ENCODE data around the gene TOX2. TPM values are rescaled to one million over a fixed set of nuclear protein-coding genes. Genes with fewer than 3 reads are reported as not detected.

The TOX2 gene
- total RNA-seq, 1 donor from 2014 or later: not detected

GRCh38 chr20:44019638-44020335 lies 105.1 kb downstream of the TOX2 start:
- DNase-seq (ENCODE audit: low read depth): peak; percentile 25

- DNase-seq (ENCODE audit: low read depth): no peak
Observed at GRCh38 chr20:44020406-44021148, 105.9 kb downstream of the TOX2 start.

- no peak for DNase-seq (ENCODE audit: low read depth)
Observed at GRCh38 chr20:44021186-44021585, 106.5 kb downstream of the TOX2 start.

- no peak for DNase-seq (ENCODE audit: low read depth)
Observed at GRCh38 chr20:44021900-44022299, 107.2 kb downstream of the TOX2 start.

- DNase-seq (ENCODE audit: low read depth): no peak
Observed at GRCh38 chr20:44022464-44022863, 107.8 kb downstream of the TOX2 start.

GRCh38 chr20:44023515-44024371 lies 109.1 kb downstream of the TOX2 start:
- no peak for DNase-seq (ENCODE audit: low read depth)

GRCh38 chr20:44024820-44025580 lies 110.3 kb downstream of the TOX2 start:
- no peak for DNase-seq (ENCODE audit: low read depth)

GRCh38 chr20:44025756-44026155 lies 111.1 kb downstream of the TOX2 start:
- no peak for DNase-seq (ENCODE audit: low read depth)

GRCh38 chr20:44026647-44027342 lies 112.1 kb downstream of the TOX2 start:
- DNase-seq (ENCODE audit: low read depth): peak; percentile 51

- no peak for DNase-seq (ENCODE audit: low read depth)
Observed at GRCh38 chr20:44027343-44028002, 112.8 kb downstream of the TOX2 start.

GRCh38 chr20:44028003-44028730 lies 113.5 kb downstream of the TOX2 start:
- no peak for DNase-seq (ENCODE audit: low read depth)

- no peak for DNase-seq (ENCODE audit: low read depth)
Observed at GRCh38 chr20:44028868-44029847, 114.5 kb downstream of the TOX2 start.

- DNase-seq (ENCODE audit: low read depth): no peak
Observed at GRCh38 chr20:44029848-44030230, 115.2 kb downstream of the TOX2 start.

GRCh38 chr20:44030394-44030793 lies 115.7 kb downstream of the TOX2 start:
- no peak for DNase-seq (ENCODE audit: low read depth)

GRCh38 chr20:44031001-44031574 lies 116.4 kb downstream of the TOX2 start:
- DNase-seq (ENCODE audit: low read depth): no peak

- DNase-seq (ENCODE audit: low read depth): no peak
Observed at GRCh38 chr20:44031781-44032582, 117.3 kb downstream of the TOX2 start.

- no peak for DNase-seq (ENCODE audit: low read depth)
Observed at GRCh38 chr20:44032583-44033331, 118.1 kb downstream of the TOX2 start.
